CD8-positive, alpha-beta memory T cell (primary cell): ENCODE data around the gene PAK1IP1. TPM values are rescaled to one million over a fixed set of nuclear protein-coding genes. Genes with fewer than 3 reads are reported as not detected.

ENCODE experiments used
- CTCF ChIA-PET: fragments of 350-600 bp; sonication (Branson Sonifier 250); formaldehyde crosslinking; loops from one replicate; lab custom pipeline; 2021; ENCODE audit warnings: antibody characterized with exemption; lab: Charles Lee
- POLR2A ChIA-PET: fragments of 350-600 bp; sonication (Branson Sonifier 250); formaldehyde crosslinking; loops from one replicate; lab custom pipeline; 2021; ENCODE audit warnings: antibody characterized with exemption; lab: Charles Lee
- DNase-seq, 5 donors: peaks; one replicate each; pipeline versions ENCODE4 v3.0.0 to v3.0.0-alpha.2; 2020 to 2022; ENCODE audit warnings: mixed read lengths in 1 of 5
- H3K27ac ChIP-seq: one replicate; pipeline ENCODE4 v1.7.0; 2013; ENCODE audit warnings: low read depth, mild to moderate bottlenecking, low read length, moderate library complexity
- H3K27me3 ChIP-seq: 2 replicates; pipeline ENCODE4 v1.7.0; 2013; ENCODE audit warnings: low read length, mild to moderate bottlenecking; ENCODE audit not compliant: insufficient read depth, poor library complexity, severe bottlenecking
- H3K36me3 ChIP-seq: 2 replicates; pipeline ENCODE4 v1.7.0; 2013; ENCODE audit warnings: mild to moderate bottlenecking, low read length, moderate library complexity; ENCODE audit not compliant: insufficient read depth
- H3K4me1 ChIP-seq: 2 replicates; pipeline ENCODE4 v1.7.0; 2013; ENCODE audit warnings: mild to moderate bottlenecking, low read length, moderate library complexity; ENCODE audit not compliant: insufficient read depth
- H3K4me3 ChIP-seq: 2 replicates; pipeline ENCODE4 v1.7.0; 2013; ENCODE audit warnings: mild to moderate bottlenecking, low read length
- H3K9me3 ChIP-seq: 2 replicates; pipeline ENCODE4 v1.7.0; 2013; ENCODE audit warnings: mild to moderate bottlenecking, low read length
- H3K27ac Mint-ChIP-seq, 8 donors: one replicate each; pipeline ENCODE4 v1.8.0; 2020 to 2021; ENCODE audit warnings: mixed read lengths in 8 of 8, mild to moderate bottlenecking in 6 of 8, inconsistent platforms in 3 of 8, moderate library complexity in 3 of 8
- H3K27me3 Mint-ChIP-seq, 2 donors: one replicate each; pipeline ENCODE4 v1.8.0; 2020 to 2021; ENCODE audit warnings: mixed read lengths in 2 of 2, mild to moderate bottlenecking in 1 of 2, moderate library complexity in 1 of 2
- H3K36me3 Mint-ChIP-seq, 3 donors: one replicate each; pipeline ENCODE4 v1.8.0; 2020 to 2021; ENCODE audit warnings: mixed read lengths in 3 of 3, inconsistent platforms in 1 of 3, mild to moderate bottlenecking in 1 of 3
- H3K4me1 Mint-ChIP-seq, 3 donors: one replicate each; pipeline ENCODE4 v1.8.0; 2020 to 2021; ENCODE audit warnings: mixed read lengths in 3 of 3, inconsistent platforms in 1 of 3, mild to moderate bottlenecking in 1 of 3
- H3K4me3 Mint-ChIP-seq, 7 donors: one replicate each; pipeline ENCODE4 v1.8.0; 2020 to 2021; ENCODE audit warnings: mixed read lengths in 7 of 7, mild to moderate bottlenecking in 6 of 7, moderate library complexity in 4 of 7, inconsistent platforms in 2 of 7
- H3K9me3 Mint-ChIP-seq, 5 donors: one replicate each; pipeline ENCODE4 v1.8.0; 2020 to 2022; ENCODE audit warnings: mixed read lengths in 5 of 5, mild to moderate bottlenecking in 3 of 5, moderate library complexity in 2 of 5, inconsistent platforms in 1 of 5
- polyA plus RNA-seq: library from polyadenylated mRNA; unstranded; fragments of 300-500 nt; fragmentation: Illumina TruSeq; gene quantifications from one replicate; pipeline ENCODE4 v1.2.3, GENCODE V29; 2021
- total RNA-seq, 2 experiments: library from RNA; stranded (reverse); gene quantifications; one replicate each; pipeline ENCODE4 v1.2.3, GENCODE V29; 2021

PAK1IP1 gene
- total and polyA plus RNA-seq, 3 experiments from 2014 or later: 18.8 to 58.0 (median 57.1) TPM

DNA sequence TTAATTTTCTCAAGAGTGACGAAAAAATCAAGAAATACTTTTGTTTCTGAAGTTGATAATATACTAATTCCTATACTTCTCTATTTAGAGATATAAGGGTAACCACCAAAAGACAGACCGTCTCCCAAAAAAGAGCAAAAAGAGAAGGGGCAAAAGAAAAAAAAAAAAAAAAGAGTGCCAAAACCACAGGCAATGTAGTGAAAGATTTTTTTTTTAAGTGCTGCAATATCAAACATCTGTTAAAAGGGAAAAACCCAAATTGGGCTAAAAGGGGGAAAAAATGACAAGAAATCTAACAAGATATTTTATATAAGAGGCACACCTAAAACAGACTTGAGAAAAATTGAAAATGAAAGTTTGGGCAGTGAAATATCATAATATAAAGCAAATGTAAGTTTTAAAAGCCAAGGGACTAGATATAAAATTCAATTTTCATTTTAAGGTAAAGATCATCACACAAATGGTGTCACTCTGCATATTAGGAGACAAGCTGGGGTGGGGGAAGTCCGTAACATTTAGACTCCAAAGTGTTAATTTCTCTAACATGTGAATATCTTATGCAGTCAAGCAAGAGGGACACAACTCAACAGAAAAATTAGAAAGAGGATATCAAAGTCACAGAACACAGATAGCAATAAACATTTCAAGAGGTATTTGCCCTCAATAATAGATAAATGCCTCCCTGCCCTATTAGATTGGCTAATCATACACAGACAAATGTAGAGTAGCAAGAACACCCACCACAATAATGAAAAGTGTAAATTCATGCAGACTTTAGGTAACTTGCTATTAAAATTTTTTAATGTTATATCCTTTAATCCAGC lies 9.5 kb upstream of the PAK1IP1 start:
- Histone ChIP-seq H3K4me3 (no peak overlapping the region), H3K36me3 (no peaks in the 10 kb centered on the region), H3K27me3 (no peaks in the 10 kb centered on the region), H3K4me1 (no peaks in the 10 kb centered on the region), H3K9me3 (no peaks in the 10 kb centered on the region), H3K27ac (no peak overlapping the region)
- Mint-ChIP-seq H3K4me3 (peak overlapping the region in 1 of 7 donors; percentile 23), H3K27ac (no peak overlapping the region), H3K4me1 (peaks cover 29 to 44% (median 38%) of the 10 kb centered on the region in 3 donors), H3K27me3 (peaks cover 6 to 19% of the 10 kb centered on the region in 2 donors), H3K9me3 (no peaks in the 10 kb centered on the region), H3K36me3 (no peaks in the 10 kb centered on the region)
- ChIA-PET POLR2A (no interaction called here), CTCF (no interaction called here)
- no peak for DNase-seq

DNA sequence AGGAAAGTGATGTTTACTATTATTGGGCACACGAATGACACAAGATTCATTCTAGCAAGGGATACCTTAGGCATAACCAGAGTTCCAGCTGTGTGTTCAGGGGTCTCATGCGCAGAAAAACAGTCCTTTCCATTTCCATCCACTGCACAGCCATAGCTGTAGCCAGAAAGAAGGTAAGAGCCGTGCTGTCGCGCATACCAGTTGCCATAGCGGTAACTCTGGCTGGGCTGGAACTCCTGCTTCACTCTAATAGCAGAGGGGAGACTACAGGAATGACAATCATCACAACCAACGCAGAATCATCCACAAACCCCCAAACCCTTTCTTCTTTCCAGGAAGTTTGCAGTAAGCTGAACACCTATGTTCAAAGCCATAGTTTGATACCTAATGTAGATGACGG lies 7.9 kb upstream of the PAK1IP1 start:
- no peaks in the 10 kb centered on the region for H3K9me3 ChIP-seq
- H3K27me3 ChIP-seq: no peaks in the 10 kb centered on the region
- no peak overlapping the region for H3K27ac ChIP-seq
- no peak overlapping the region for H3K27ac Mint-ChIP-seq
- no peaks in the 10 kb centered on the region for H3K36me3 ChIP-seq
- H3K4me1 ChIP-seq: no peaks in the 10 kb centered on the region
- H3K4me1 Mint-ChIP-seq: peaks cover 29 to 41% (median 36%) of the 10 kb centered on the region in 3 donors
- peaks cover 6 to 19% of the 10 kb centered on the region in 2 donors for H3K27me3 Mint-ChIP-seq
- no peaks in the 10 kb centered on the region for H3K36me3 Mint-ChIP-seq
- no peaks in the 10 kb centered on the region for H3K9me3 Mint-ChIP-seq
- ChIA-PET POLR2A (no interaction called here), CTCF (no interaction called here)
- DNase-seq: no peak
- no peak overlapping the region for H3K4me3 Mint-ChIP-seq
- no peak overlapping the region for H3K4me3 ChIP-seq

DNA sequence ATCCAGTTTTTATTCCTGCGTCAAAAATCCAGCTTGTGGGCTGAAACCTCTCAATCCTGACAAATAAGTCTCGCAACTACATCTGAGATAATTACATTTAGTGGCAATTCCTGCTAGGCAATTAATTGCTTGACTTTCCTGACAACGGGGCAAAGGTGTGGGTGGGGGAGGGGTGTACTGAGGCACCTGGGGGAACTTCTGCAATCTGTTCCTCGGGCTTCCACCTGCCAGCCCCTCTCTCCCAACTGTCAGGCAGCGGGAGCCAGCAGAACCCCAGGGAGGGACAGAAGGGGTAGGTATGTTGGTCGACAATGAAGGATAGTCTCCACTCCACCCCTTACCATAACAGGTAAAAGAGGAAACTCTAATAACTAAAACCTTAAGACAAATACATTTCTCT lies 7.2 kb upstream of the PAK1IP1 start:
- Mint-ChIP-seq H3K27ac (no peak overlapping the region), H3K4me3 (no peak overlapping the region)

DNA sequence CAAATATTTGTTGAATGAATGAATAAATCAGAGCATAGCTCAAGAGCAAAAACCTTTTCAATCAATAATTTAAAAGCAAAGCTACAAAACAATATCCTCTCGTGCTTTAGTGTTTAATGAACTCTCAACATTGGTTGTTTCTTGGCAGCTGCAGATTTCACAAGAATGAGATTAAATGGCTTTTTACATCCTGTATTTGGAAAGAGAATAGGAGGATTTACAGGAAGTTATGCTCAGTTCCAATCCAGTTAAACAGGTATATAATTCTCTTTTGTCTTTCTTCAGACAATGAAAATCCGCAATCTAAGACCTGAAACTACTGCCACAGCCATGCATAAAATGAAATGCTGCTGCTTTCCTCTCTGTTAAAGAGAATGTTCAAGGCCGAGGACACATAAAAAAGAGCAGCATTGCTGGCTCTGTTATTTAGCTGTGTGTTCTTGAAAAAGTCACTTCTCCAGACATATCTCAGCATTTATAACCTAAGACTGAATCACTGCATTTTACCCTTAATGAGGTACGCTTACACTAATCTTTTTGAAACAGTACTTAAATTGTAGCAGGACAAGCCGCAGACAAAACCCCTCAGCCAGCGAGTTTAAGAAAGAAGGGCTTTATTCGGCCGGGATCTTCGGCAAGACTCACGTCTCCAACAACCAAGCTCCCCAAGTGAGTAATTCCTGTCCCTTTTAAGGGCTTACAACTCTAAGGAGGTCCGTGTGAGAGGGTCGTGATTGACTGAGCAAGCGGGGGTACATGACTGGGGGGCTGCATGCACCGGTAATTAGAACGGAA lies 3.9 kb upstream of the PAK1IP1 start:
- Histone ChIP-seq H3K36me3 (no peaks in the 10 kb centered on the region), H3K27me3 (no peaks in the 10 kb centered on the region), H3K4me3 (no peak overlapping the region), H3K4me1 (peaks cover 18% of the 10 kb centered on the region), H3K27ac (no peak overlapping the region), H3K9me3 (no peaks in the 10 kb centered on the region)
- H3K36me3 Mint-ChIP-seq: peaks cover 0 to 13% (median 0%) of the 10 kb centered on the region in 3 donors
- no peak for DNase-seq
- H3K27ac Mint-ChIP-seq: peak overlapping the region in 3 of 8 donors; percentile 6 to 73 (median 47)
- ChIA-PET POLR2A (no interaction called here), CTCF (no interaction called here)
- peak overlapping the region in 2 of 7 donors; percentile 60 to 72 for H3K4me3 Mint-ChIP-seq
- peaks cover 4 to 5% of the 10 kb centered on the region in 2 donors for H3K27me3 Mint-ChIP-seq
- H3K9me3 Mint-ChIP-seq: peaks cover 0 to 4% (median 0%) of the 10 kb centered on the region in 5 donors
- H3K4me1 Mint-ChIP-seq: peaks cover 26 to 31% (median 29%) of the 10 kb centered on the region in 3 donors

More for the DNA sequence above, 7.2 kb upstream of the PAK1IP1 start:
- ChIA-PET POLR2A (no interaction called here), CTCF (no interaction called here)
- Histone ChIP-seq H3K27me3 (no peaks in the 10 kb centered on the region), H3K9me3 (no peaks in the 10 kb centered on the region), H3K4me1 (no peaks in the 10 kb centered on the region), H3K27ac (no peak overlapping the region), H3K36me3 (no peaks in the 10 kb centered on the region), H3K4me3 (no peak overlapping the region)
- Mint-ChIP-seq H3K36me3 (no peaks in the 10 kb centered on the region), H3K27me3 (peaks cover 6 to 19% of the 10 kb centered on the region in 2 donors), H3K4me1 (peaks cover 25 to 34% (median 30%) of the 10 kb centered on the region in 3 donors), H3K9me3 (no peaks in the 10 kb centered on the region)
- no peak for DNase-seq

DNA sequence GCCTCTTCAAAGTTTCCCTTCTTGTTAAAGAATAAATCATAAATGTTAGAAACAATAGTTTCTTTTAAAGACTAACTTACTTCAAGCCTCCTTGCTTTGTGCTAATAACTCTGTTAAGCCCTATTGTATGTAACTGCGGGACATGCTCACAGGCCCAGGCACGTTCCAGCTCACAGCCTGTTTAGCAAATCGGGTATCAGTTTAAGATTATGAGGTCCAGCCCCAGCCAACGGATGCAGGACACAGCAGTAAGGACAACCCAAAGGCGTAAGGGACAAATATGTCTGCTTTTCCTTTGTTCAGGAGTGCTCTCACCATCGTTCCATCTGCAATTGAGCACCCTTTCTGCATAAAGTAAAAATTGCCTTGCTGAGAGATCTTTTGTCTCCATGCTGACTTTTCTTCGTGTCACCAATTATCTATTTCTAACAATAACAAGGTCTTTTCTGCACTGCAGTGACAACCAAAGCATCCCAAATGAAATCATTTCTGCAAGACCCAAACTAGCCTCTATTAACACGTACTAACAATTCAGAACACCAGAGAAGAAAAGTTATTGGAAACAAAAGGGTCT lies 1.7 kb upstream of the PAK1IP1 start:
- Histone ChIP-seq H3K9me3 (no peaks in the 10 kb centered on the region), H3K4me3 (peak overlapping the region; percentile 98), H3K27me3 (no peaks in the 10 kb centered on the region), H3K36me3 (peaks cover 5% of the 10 kb centered on the region), H3K4me1 (peaks cover 26% of the 10 kb centered on the region), H3K27ac (no peak overlapping the region)
- CTCF ChIA-PET: no interaction called here
- Mint-ChIP-seq H3K36me3 (peaks cover 0 to 18% (median 2%) of the 10 kb centered on the region in 3 donors), H3K27me3 (peaks cover 0 to 4% of the 10 kb centered on the region in 2 donors), H3K4me3 (peak overlapping the region; percentile 76 to 97 (median 95)), H3K27ac (peak overlapping the region; percentile 3 to 100 (median 74)), H3K9me3 (peaks cover 0 to 4% (median 0%) of the 10 kb centered on the region in 5 donors), H3K4me1 (peaks cover 31 to 46% (median 42%) of the 10 kb centered on the region in 3 donors)
- POLR2A ChIA-PET: no interaction called here
- DNase-seq: no peak

DNA sequence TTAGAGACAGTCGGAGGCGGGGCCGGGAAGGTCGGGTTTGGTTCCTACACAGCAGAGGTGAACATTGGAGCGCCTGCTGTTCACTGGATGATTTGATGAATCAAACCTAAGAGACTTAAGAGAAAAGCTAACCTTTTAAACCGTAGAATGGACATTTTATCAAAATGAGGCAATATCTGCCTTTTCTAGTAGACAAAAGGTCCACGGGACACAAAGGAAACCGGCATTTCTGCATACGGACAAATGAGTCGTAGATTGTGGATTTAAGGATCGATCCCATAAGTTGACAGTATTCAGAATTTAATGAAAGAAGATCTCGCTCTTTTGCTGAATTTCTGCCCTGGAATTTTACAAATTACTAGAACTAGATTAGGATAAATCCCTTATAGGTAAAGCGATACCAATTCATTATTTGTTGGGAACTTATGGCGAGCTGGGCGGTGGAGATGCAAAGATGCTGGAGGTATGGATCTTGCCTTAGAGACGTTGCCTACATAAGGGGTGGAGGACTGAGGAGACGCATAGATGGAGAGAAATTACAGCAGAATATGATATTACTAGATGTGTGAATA lies 400 bp downstream of the PAK1IP1 start:
- peaks cover 13% of the 10 kb centered on the region for H3K36me3 ChIP-seq
- CTCF ChIA-PET: interaction anchor here (0.8 to 3.3 kb wide), 11 partner anchors 10 to 206 kb away, joined by 3 to 19 read pairs (median 3); partner anchors contain the start of genes TMEM14B and TMEM14C
- peak overlapping the region; percentile 98 for H3K4me3 ChIP-seq
- Mint-ChIP-seq H3K9me3 (peaks cover 0 to 4% (median 0%) of the 10 kb centered on the region in 5 donors), H3K4me1 (peaks cover 35 to 49% (median 46%) of the 10 kb centered on the region in 3 donors), H3K27ac (peak overlapping the region; percentile 100), H3K27me3 (peaks cover 0 to 4% of the 10 kb centered on the region in 2 donors), H3K4me3 (peak overlapping the region; percentile 94 to 99 (median 97)), H3K36me3 (peaks cover 0 to 36% (median 7%) of the 10 kb centered on the region in 3 donors)
- no peaks in the 10 kb centered on the region for H3K27me3 ChIP-seq
- POLR2A ChIA-PET: interaction anchor here (0.6 to 1.6 kb wide), 9 partner anchors 12 to 1016 kb away, joined by 3 to 26 read pairs (median 4); partner anchors contain the start of genes TMEM14B and TMEM14C
- H3K4me1 ChIP-seq: peaks cover 26% of the 10 kb centered on the region
- H3K9me3 ChIP-seq: no peaks in the 10 kb centered on the region
- peak overlapping the region; percentile 99 for H3K27ac ChIP-seq
- DNase-seq: no peak

DNA sequence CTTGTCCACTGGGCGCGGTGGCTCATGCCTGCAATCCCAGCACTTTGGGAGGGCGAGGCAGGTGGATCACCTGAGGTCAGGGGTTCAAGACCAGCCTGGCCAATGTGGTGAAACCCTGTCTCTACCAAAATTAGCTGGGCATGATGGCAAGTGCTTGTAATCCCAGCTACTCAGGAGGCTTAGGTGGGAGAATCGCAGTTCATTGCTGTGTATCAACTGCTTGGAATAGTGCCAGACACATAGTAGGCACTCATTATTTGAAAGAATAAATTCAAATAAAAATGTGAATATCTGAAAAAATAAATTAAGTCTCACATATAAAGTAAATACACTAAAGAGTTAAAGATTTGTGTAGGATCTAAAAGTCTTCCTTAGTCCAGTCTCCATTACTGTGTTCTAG lies 1.9 kb downstream of the PAK1IP1 start:
- peak overlapping the region in 4 of 8 donors; percentile 58 to 100 (median 73) for H3K27ac Mint-ChIP-seq
- peaks cover 0 to 6% of the 10 kb centered on the region in 2 donors for H3K27me3 Mint-ChIP-seq
- Histone ChIP-seq H3K27me3 (no peaks in the 10 kb centered on the region), H3K4me3 (no peak overlapping the region), H3K4me1 (peaks cover 26% of the 10 kb centered on the region), H3K9me3 (no peaks in the 10 kb centered on the region), H3K36me3 (peaks cover 13% of the 10 kb centered on the region), H3K27ac (no peak overlapping the region)
- no peak for DNase-seq
- peaks cover 37 to 55% (median 46%) of the 10 kb centered on the region in 3 donors for H3K4me1 Mint-ChIP-seq
- ChIA-PET CTCF (interaction anchor here (3.3 kb wide), 1 partner anchor 23 kb away, joined by 19 read pairs; no protein-coding TSS in a partner anchor), POLR2A (no interaction called here)
- H3K4me3 Mint-ChIP-seq: peak overlapping the region in 2 of 7 donors; percentile 41 to 68
- peaks cover 0 to 49% (median 17%) of the 10 kb centered on the region in 3 donors for H3K36me3 Mint-ChIP-seq
- peaks cover 0 to 4% (median 0%) of the 10 kb centered on the region in 5 donors for H3K9me3 Mint-ChIP-seq
